Measurements from ENCODE around the gene FAM120C. TPM values are rescaled to one million over a fixed set of nuclear protein-coding genes. Genes with fewer than 3 reads are reported as not detected.

The FAM120C gene, protein sequence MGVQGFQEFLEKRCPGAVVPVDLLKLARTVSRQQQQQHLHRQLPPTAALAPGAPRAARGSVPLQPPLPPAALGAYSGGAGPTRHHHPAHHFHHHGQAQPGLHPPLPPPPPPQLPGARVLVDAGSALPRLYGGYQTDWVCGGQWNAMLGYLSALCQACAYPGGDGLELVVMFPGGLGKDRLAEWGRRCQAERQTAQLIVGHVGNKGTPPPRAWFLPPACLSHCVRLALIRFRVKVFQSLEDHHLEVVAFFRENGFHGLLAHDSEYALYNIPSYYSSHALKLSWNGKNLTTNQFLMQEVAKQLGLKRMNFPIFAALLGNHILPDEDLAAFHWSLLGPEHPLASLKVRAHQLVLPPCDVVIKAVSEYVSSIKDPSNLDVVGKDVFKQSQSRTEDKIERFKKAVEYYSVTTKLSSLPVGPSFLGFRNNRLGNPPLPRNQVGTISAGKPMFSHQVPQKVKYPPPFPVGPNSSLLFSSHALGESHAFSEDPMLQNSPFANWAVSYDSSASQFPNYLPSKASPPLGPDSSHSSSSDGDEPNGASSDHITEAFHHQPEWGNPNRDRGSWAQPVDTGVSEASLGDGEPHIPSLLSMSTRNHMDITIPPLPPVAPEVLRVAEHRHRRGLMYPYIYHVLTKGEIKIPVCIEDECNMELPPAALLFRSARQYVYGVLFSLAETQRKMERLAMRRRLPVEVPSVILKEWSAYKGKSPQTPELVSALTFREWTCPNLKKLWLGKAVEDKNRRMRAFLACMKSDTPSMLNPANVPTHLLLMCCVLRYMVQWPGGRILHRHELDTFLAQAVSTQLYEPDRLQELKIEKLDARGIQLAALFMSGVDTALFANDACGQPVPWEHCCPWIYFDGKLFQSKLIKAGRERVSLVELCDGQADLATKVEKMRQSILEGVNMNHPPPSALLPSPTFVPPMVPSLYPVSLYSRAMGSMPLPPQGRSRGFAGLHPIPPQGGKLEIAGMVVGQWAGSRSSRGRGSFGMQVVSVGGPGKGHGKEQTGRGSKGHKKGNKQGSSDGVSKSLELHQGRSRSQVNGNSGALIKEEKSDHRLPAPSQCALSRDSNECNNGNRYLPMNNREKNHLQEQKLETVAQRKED
- total RNA-seq (2014; rRNA removed; shearing (Covaris generic)): 5.9 and 7.7 TPM in 2 replicates

DNA sequence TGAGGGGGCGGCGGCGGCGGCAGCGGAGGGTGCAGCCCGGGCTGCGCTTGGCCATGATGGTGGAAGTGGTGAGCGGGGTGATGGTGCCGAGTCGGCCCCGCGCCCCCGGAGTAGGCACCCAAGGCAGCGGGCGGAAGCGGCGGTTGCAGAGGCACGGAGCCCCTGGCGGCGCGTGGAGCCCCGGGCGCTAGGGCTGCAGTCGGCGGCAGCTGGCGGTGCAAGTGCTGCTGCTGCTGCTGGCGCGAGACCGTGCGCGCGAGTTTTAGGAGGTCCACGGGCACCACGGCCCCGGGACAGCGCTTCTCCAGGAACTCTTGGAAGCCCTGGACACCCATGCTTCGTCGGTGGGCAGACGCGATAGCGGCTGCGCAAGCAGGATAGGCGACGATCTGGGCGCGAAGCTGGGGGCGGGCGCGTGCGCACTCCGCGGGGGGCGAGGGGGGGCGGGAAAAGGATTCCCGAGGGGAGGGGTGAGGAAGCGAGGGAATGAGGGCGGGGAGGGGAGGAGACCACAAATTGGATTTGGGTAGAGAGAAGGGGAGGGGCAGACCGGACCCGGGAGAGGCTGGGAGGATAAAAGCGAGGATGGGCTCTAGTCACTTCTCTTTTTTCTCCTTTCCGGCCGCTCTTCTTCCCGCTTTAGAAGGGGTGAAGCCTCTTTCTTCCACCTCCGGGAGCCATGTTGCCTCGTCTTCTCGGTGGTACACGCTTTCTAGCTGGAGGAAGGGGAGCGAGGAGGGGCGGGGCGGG, at the start of gene FAM120C:
TSS of gene FAM120C (minus strand) at position 391 of the 750 bp plus-strand sequence. CDS start at position 335, 56 bp downstream.
- peak; percentile 81 for DNase-seq (ENCODE audit: low read depth)

DNA sequence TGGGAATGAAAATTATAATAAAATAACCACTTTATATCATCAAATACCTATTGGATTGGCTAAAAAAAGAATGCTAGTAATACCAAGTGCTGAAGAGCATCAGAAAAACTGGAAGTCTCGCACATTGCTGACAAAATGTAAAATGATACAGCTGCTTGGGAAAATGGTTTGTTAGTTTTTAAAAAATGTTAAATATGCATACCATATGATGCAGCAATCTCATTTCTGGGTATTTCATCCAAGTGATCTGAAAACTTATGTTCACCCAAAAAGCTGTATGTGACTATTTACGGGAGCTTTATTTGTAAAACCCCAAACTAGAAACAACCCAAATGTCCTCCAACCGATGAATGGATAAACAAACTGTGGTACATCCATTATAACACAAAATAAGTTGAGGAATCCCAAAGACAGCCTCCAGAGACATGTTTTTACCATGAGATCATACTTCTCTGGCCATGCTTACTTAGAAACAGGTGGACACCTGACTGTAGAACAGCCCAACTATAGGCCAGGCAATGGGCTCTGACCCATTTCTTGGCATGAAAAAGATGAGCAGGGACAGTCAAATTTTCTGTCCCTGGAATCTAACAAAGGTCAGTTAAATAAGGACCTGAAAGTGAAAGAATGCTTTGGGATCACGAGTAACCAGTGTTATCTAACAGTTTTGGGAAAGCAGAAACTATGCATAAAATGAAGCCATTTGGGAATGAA, 47.5 kb upstream of the FAM120C start:
- DNase-seq (ENCODE audit: low read depth): no peak

DNA sequence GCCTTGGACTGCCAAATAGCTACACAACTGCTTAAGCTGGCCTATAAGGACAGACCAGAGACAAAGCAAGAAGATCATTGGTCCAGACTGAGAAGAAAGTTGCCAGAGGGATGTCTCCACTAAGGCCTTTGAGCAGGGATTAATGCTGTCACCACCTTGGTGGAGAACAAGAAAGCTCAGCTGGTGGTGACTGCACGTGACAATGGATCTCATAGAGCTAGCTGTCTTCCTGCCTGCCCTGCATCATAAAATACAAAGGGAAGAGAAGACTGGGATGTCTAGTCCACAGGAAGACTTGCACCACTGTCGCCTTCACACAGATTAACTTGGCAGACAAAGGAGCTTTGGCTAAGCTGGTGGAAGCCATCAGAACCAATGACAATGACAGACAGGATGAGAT, 40.5 kb upstream of the FAM120C start:
- no peak for DNase-seq (ENCODE audit: low read depth)

DNA sequence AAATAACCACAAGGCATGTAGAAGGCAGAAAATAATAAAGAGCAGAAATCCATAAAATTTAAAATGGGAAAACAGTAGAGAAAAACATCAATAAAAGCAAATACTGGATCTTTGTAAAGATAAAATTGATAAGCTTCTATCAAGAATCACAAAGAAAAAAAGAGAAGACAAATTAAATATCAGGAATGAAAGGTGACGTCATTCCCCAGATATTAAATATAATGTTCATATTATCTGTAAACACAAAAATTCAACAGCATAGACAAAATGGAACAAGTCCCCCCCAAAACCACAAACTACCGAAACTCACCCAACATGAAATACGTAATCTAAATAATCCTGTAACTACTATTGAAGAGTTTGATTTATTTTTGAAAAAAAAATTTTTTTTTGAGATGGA, 30.5 kb upstream of the FAM120C start:
- no peak for DNase-seq (ENCODE audit: low read depth)

DNA sequence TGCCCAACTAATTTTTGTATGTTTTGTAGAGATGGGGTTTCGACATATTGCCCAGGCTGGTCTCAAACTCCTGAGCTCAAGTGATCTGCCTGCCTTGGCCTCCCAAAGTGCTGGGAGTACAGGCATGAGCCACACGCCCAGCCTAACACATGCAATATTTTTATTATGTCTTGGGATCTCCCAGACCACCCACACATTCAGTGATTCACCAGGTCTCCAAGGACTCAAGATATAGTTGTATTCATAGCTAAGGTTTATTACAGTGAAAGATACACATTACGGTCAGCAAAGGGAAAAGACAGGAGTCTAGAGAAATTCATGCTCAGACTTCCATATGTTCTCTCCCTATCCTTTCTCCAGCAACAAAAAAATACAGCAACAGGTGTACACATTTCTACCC, 25.5 kb upstream of the FAM120C start:
- no peak for DNase-seq (ENCODE audit: low read depth)

DNA sequence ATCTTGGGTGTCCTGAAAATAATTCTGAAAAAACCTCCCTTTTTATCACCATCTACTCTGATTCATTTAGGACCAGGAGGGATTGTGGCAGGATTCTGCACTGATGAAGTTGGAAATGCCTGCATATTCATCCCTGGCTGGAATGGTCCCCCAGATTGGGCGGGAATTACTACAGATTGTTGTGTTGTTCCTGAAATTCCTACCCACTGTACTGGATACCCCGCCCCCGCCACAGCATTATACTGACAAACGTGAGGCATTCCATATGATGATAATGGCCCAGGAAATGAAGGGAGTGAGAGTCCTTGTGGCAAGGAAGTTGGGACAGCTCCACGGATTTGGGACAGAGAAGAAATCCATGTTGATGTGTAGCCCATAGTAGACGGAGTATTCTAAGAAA, 15.2 kb upstream of the FAM120C start:
- DNase-seq (ENCODE audit: low read depth): no peak

DNA sequence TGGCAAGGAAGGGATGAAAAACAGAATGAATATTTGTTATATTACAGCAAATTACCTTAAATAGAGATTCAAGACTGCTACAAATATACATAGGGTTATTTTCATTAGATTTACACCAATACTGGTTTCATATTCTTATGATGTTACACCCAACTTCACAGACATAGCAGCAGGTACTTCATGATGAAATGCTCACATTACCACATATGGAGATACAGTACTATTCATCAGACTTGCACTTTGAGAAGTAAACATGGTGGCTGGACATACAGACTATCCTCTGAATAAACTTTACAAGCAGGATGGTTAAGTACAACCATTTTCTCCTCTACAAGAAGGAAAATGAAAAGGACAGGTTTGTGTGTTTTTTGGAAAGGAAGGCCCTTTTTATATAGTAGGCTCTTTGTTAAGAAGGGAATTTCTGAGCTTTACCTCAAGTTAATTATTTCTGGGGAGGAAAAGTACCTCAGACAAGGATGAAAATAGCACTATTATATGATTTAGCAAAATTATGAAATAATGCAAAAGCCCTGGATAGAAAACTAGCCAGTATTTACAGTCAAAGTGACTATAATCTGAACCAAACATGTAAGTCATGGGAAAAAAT, 12.0 kb upstream of the FAM120C start:
- DNase-seq (ENCODE audit: low read depth): no peak

DNA sequence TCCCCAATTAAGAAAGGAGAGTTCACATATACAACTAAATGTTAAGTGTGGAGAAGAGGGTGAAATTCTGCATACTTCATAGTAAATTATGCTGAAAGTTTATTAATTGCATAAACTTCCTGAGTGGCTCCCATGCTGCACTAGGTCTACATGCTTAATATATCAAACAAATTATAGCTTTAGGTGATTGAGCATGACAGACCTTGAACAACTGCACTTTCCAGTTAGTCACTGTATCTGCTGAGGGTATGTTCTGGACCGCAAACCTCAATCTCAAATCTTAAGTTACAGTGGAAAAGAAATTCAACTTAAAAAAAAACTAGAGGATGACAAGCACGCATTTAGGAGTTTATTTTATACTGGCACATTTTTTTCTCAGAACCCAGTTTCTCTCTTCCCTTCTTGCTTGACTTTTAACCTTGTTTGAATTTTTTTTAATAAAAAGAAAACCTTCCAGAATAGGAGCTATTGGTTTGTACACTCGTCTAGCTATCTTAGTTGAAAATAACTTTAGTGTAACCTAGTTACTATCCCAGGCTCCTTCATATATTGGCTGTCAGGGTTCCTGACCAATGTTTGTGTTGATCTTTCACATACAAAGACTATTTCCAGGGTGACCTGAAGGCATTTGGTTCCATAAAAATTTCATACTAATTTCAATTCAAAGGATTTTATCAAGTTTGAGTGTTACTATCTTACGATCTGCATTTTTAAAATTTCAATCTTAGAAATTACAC, 10.2 kb upstream of the FAM120C start:
- no peak for DNase-seq (ENCODE audit: low read depth)

DNA sequence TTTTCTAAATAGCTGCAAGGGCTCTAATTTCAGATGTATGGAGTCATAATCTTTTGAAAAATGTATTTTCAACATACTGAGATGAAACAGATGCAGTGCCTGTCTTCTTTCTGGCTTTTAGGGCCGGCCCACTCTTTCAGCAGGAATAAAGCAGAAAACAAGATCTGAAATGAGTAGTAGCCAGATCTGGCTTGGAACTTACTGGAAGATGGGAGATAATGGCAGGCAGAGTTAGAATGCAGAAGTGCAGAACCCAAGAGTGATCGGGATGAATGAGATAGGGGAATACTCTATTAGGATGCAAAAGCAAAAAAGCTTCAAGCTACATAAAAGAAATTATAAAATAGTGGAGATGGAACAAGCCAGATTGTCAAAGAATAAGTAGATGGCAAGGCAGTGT, 1.4 kb upstream of the FAM120C start:
- no peak for DNase-seq (ENCODE audit: low read depth)

DNA sequence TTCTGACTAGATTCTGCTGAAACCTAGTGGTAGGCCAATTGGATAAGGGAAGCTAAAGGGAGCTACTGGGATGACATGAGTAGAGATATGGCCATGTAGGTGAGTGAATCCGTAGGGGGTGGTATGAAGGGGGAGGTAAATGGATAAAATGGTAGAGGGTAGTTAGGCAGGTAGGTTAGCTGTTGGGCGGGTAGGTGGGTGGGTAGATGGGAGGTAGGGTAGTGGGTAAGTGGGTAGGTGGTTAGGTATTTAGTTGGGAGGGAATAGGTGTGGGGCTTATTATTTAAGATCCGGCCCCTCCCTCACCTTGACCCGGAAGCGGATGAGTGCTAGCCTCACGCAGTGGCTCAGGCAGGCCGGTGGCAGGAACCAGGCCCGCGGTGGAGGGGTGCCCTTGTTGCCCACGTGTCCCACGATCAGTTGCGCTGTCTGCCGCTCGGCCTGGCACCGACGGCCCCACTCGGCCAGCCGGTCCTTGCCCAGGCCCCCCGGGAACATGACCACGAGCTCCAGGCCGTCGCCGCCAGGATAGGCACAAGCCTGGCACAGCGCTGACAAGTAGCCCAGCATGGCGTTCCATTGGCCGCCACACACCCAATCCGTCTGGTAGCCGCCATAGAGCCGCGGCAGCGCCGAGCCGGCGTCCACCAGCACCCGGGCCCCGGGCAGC, 725 bp downstream of the FAM120C start:
- peak; percentile 48 for DNase-seq (ENCODE audit: low read depth)

DNA sequence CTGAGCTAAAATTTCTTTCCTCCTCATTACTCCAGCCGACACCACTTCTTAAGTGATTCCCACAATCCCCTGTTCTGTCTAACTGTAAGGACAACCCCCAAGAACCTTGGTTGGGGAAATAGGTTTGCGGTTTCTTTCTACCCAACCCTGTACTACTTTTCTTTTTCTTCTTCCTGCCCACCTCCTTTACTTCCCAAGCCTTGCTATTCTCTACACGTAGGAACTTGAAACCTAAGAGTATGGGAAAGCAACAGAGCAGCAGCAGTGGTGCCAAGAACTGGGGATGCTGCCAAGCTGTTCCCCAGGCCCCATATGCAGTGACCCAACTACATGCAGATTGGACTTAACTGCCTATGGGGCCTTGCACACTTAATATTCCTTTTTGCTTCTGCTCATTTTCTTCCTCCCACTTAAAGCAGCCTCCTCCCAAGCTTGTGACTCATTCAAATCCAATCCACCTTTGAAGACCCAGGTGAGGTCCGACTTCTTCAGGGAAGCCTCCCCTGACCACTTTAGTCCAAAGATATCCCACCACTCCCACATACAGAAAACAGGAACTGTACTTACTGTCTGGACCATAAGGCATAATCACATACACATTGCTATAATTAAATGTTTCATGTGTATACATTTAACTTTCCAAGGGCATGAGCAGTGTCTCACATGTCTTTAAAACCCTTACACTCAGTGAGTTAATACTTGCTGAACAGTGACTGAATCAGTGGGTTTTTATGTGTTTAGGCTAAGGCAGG, 1.7 kb downstream of the FAM120C start:
- DNase-seq (ENCODE audit: low read depth): peak; percentile 55

DNA sequence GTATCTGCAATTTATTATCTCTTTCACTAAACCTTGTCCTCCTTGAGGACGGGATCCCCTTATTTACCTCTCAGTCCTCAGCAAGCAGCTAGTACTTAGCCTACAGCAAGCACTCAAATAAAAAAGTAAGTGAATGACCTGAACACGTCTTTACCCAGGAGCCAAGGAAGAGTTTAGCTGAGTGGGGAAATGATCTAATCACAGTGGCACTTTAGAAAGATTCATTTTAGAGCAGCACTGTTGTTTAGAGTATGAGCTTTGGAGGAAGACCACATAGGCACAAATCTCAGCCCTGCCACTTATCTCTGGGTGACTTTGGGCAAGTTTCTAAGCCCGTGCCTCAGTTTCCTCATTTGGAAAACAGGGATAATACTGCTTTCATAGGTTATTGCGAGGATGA, 2.7 kb downstream of the FAM120C start:
- no peak for DNase-seq (ENCODE audit: low read depth)

DNA sequence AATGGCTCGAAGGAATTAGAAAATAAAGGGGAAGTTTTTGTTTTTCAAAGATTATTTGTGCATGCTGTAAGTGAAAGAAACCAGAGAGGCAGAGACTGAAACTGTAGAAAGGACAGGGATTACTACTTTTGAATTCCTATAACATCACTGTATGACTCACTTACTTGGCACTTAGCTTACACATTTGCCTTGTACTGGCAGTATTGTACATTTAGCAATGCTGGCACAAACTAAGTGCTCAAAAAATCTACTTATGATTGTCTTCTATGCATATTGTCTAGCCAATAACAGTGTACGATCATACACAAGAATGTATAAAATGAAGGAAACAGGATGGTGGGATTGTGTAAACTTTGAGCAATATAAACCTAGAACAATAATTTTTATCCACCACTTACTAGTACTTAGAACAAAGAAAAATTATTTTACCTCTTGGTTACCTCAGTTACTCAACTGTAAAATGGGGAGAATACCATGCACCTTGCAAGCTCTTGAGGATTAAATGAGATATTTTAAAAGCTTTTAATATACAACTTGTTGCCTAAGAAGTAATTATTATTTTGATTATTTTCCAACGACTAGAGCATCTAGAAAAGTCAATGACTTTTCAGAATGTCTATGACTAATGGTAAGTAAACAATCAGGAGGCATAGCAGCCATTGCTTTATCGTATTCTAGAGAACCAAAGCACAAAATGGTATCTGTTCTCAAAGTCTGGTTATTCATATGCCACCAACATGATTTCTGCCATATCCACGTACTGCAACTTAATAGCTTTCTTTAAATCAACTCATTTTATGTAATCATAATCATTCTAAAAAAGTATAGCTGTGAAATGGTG, 4.7 kb downstream of the FAM120C start:
- peak; percentile 73 for DNase-seq (ENCODE audit: low read depth)

DNA sequence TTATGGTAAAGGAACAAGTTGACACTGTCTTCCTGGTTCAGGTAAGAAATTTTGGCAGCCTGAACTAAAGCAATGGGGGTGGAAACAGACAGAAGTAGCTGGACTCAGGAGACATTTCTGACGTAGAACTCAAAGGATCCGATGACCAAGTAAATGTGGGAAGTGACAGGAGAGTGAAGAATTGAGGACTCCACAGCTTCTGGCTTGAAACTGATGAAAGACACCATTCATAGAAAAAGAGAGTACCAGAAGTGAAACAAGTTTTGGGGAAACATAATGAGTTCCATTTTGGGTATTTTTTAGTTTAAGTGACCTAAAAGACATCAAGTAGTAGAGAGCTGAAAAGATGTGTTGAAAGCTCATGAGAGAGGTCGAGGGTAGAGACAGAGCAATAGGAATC, 5.7 kb downstream of the FAM120C start:
- DNase-seq (ENCODE audit: low read depth): no peak

DNA sequence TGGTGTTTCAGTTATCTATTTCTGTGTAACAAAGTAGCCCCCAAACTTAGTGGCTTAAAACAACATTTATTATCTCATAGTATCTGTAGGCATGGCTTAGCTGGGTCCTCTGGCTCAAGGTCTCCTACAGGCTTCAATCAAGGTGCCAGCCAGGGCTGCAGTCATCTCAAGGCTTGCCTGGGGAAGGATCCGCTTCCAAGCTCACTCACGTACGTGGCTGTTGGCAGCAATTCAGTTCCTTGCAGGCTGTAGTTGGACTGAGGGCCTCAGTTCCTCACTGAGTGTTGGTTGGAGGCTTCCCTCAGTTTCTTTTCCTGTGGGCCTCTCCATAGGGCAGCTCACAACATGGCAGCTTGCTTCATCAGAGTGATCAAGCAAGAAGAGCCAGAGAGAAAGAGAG, 9.3 kb downstream of the FAM120C start:
- DNase-seq (ENCODE audit: low read depth): no peak

DNA sequence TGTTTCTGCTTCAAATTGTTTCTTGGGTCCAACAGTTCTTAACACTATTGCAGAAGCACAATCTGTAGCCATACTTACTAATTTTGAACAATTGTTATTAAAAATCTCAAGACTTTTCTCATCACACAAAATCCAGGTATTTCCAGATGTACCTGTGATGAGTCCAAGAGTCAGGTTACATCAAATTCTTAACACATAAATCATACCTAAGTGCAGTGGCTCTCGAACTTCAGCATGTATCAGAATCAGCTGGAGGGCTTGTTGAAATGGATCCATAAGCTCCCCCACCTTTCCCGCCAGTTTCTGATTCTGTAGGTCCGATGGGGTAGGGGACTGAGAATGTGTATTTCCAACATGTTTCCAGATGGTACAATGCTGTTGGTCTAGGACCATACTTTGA, 10.6 kb downstream of the FAM120C start:
- DNase-seq (ENCODE audit: low read depth): no peak

DNA sequence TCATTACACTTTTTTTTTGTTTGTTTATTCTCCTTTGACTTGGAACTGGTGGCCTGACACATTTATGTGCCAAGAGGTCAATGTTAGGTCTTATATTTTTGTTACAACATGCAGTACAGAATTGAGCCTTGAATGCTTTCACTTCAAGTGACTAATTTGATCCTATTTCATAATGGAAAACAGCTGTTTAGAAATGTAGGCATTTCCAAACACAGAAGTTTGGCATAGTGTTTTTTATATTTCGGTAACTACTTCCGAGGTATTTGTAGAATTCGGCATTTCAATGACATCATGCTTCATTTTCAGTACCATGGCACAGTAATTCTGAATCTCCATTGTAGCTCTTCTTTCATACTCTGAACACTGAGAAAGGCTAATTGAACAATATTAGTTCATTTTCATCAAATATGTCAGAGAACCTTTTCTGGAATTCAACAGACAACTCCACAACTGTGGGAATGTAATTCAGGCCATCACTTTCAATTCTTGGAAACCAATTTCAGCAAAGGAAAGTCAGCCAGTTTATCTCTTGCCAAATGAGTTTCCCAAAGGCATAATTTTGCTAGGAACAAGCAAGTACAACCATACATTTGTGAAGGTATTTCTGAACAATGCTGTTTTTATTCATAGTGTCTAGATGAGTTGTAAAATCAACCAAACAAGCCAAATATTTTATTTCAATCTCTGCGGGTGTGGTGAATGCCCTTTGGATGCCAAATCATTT, 11.4 kb downstream of the FAM120C start:
- no peak for DNase-seq (ENCODE audit: low read depth)
